Stomach smooth muscle (tissue), 2 donors: Measurements from ENCODE around the gene TMEM87B.

Experiments
- H3K27ac ChIP-seq: one replicate; pipeline ENCODE4 v1.7.0; 2013; ENCODE audit warnings: mild to moderate bottlenecking, low read length, inconsistent platforms
- H3K27me3 ChIP-seq, 2 donors: one replicate each; pipeline ENCODE4 v1.7.0; 2013; ENCODE audit warnings: low read length in 2 of 2; ENCODE audit not compliant: insufficient read depth in 2 of 2, control insufficient read depth in 1 of 2
- H3K36me3 ChIP-seq, 2 donors: one replicate each; pipeline ENCODE4 v1.7.0; 2013; ENCODE audit warnings: low read length in 2 of 2; ENCODE audit not compliant: control insufficient read depth in 2 of 2, insufficient read depth in 2 of 2
- H3K4me1 ChIP-seq: one replicate; pipeline ENCODE4 v1.7.0; 2013; ENCODE audit warnings: low read length; ENCODE audit not compliant: control insufficient read depth, insufficient read depth
- H3K4me3 ChIP-seq, 2 donors: one replicate each; pipeline ENCODE4 v1.7.0; 2013; ENCODE audit warnings: low read length in 2 of 2
- H3K9ac ChIP-seq, 2 donors: one replicate each; pipeline ENCODE4 v1.7.0; 2013; ENCODE audit warnings: low read length in 2 of 2, mild to moderate bottlenecking in 1 of 2
- H3K9me3 ChIP-seq, 2 donors: one replicate each; pipeline ENCODE4 v1.7.0; 2013; ENCODE audit warnings: low read length in 2 of 2; ENCODE audit not compliant: control insufficient read depth in 2 of 2
- donor health status: healthy.
- donor health status: Pancreatic carcinoma.

The TMEM87B gene

GRCh38 chr2:112140899-112141625, 86.0 kb downstream of the TMEM87B start:
- Histone ChIP-seq H3K27ac (no peak overlapping the region), H3K9me3 (no peaks in the 10 kb centered on the region), H3K36me3 (no peaks in the 10 kb centered on the region), H3K4me3 (no peak overlapping the region), H3K4me1 (peaks cover 9% of the 10 kb centered on the region), H3K27me3 (peaks cover 9 to 15% of the 10 kb centered on the region in 2 donors), H3K9ac (no peak overlapping the region)

DNA sequence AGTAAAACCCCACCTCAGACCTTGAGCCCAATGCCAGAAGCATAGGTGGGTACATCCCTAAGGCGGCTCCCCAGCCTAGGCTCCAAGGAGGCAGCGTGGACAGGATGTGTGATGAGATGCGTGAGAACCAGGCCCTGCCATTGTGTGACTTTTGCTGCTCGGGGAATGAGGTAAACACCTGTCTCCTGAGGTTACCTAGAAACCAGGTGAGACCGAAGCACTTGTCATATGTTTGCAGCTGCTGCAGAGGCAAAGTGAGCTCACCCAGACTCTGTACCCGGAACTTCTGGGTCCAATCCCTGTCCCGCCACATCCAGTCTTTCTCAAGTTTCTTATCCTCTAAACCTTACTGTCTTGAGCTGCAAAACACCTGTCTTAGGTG, 86.5 kb downstream of the TMEM87B start:
- no peak overlapping the region for H3K4me3 ChIP-seq
- H3K27me3 ChIP-seq, result peaks cover 7 to 15% of the 10 kb centered on the region in 2 donors
- no peaks in the 10 kb centered on the region for H3K36me3 ChIP-seq
- no peak overlapping the region for H3K27ac ChIP-seq
- peaks cover 9% of the 10 kb centered on the region for H3K4me1 ChIP-seq
- H3K9ac ChIP-seq, result no peak overlapping the region
- no peaks in the 10 kb centered on the region for H3K9me3 ChIP-seq

DNA sequence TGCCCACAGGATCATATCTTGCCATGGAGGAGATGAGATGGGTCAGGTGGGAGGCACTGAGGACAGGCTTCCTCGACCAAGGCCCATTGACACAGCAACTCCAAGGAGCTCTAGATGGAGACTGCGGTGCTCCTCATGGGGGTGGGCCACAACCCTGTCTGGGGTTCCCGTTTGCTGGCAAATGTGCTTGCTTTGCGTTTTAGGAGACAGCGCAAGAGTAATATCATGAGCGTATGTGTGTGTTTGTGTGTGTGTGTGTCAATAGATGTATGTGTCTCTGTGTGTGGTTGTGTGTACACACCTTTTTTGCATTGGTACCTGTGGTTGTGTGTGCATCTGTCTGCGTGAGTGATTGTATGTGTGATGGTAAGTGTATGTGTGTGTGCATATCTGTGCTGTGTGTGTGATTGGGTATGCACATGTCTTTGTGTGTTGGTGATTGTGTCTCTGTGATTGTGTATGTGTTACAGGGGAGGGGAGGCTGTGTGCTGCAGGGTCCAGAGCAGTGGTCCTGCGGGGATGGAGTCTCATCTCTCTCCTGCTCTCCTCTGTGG, 87.5 kb downstream of the TMEM87B start:
- H3K27ac ChIP-seq, result no peak overlapping the region
- H3K9ac ChIP-seq, result no peak overlapping the region
- no peaks in the 10 kb centered on the region for H3K9me3 ChIP-seq
- H3K27me3 ChIP-seq, result peaks cover 6 to 14% of the 10 kb centered on the region in 2 donors
- H3K4me1 ChIP-seq, result peaks cover 9% of the 10 kb centered on the region
- H3K36me3 ChIP-seq, result no peaks in the 10 kb centered on the region
- no peak overlapping the region for H3K4me3 ChIP-seq

DNA sequence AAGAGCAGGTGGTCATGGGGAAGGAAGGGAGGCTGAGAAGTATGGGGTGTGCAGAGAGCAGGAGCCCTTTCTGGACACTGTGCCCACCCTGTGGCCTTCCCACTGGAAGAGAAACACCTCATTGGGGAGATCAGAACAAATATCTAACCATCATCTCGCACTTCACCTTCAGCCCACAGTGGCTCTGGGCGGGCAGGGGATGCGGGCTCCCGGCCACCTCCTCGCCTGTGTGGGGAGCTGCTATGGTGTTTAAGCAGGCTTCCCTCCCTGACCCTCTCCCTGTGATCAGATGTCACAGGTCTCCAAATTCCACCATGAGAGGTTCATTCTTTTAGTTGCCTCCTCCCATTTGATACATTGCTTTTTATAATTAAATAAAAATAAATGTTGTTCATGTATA, 88.1 kb downstream of the TMEM87B start:
- no peaks in the 10 kb centered on the region for H3K36me3 ChIP-seq
- no peaks in the 10 kb centered on the region for H3K9me3 ChIP-seq
- H3K27me3 ChIP-seq, result peaks cover 5 to 8% of the 10 kb centered on the region in 2 donors
- H3K27ac ChIP-seq, result no peak overlapping the region
- H3K4me1 ChIP-seq, result peaks cover 5% of the 10 kb centered on the region
- H3K9ac ChIP-seq, result no peak overlapping the region
- no peak overlapping the region for H3K4me3 ChIP-seq

- Histone ChIP-seq H3K4me1 (peaks cover 4% of the 10 kb centered on the region), H3K27ac (no peak overlapping the region), H3K36me3 (no peaks in the 10 kb centered on the region), H3K4me3 (no peak overlapping the region), H3K9ac (no peak overlapping the region), H3K9me3 (no peaks in the 10 kb centered on the region), H3K27me3 (peaks cover 5 to 8% of the 10 kb centered on the region in 2 donors)
Observed at GRCh38 chr2:112144966-112145365, 89.9 kb downstream of the TMEM87B start.

- no peak overlapping the region for H3K27ac ChIP-seq
- no peaks in the 10 kb centered on the region for H3K4me1 ChIP-seq
- H3K36me3 ChIP-seq, result no peaks in the 10 kb centered on the region
Observed at GRCh38 chr2:112147382-112148168, 92.5 kb downstream of the TMEM87B start.

DNA sequence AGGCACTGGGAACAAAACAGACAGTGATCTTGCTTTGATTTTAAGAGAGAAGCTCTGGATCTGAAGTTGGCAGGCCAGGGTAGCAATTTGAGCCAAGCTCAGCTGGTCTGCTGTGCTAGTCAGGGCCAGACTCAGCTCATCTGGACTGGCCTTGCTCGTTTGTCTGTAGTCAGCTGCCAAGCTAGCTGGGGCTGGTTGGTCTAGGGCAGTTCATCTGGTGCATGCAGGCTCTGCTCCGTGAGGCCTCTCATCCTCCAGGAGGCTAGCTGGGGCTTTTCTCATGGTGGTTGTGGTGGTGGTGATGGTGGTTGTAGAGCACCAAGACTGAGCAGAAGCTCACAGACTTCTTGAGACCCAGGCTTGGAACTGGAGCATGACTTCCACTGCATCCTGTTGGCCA, 93.4 kb downstream of the TMEM87B start:
- H3K27me3 ChIP-seq, result no peaks in the 10 kb centered on the region
- no peak overlapping the region for H3K27ac ChIP-seq
- H3K9me3 ChIP-seq, result no peaks in the 10 kb centered on the region
- H3K4me3 ChIP-seq, result no peak overlapping the region
- no peaks in the 10 kb centered on the region for H3K4me1 ChIP-seq
- no peak overlapping the region for H3K9ac ChIP-seq
- H3K36me3 ChIP-seq, result no peaks in the 10 kb centered on the region

More at GRCh38 chr2:112147382-112148168, 92.5 kb downstream of the TMEM87B start:
- Histone ChIP-seq H3K4me3 (no peak overlapping the region), H3K9ac (no peak overlapping the region), H3K9me3 (no peaks in the 10 kb centered on the region), H3K27me3 (no peaks in the 10 kb centered on the region)

DNA sequence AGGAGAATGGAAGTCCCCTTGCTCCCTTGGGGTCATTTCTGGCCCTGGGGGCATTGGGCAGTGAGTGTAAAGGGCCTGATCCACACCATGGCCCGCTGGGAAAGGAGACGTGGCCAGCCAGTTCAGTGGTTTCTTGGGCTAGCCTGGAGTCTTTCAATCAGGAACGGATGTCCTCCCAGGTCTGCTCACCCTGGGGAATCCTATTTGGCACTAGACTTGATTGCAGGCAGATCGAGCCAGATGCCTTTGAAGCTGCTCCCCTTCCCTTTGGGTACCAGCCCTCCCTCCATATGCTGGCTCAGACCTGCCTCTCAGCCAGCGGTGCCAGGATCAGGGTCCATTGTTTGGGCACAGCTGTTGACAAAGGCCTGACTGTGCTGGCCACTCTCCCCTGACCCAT, 94.1 kb downstream of the TMEM87B start:
- H3K27me3 ChIP-seq, result no peaks in the 10 kb centered on the region
- no peak overlapping the region for H3K9ac ChIP-seq
- no peak overlapping the region for H3K4me3 ChIP-seq
- H3K36me3 ChIP-seq, result no peaks in the 10 kb centered on the region
- no peak overlapping the region for H3K27ac ChIP-seq
- H3K4me1 ChIP-seq, result no peaks in the 10 kb centered on the region
- no peaks in the 10 kb centered on the region for H3K9me3 ChIP-seq

DNA sequence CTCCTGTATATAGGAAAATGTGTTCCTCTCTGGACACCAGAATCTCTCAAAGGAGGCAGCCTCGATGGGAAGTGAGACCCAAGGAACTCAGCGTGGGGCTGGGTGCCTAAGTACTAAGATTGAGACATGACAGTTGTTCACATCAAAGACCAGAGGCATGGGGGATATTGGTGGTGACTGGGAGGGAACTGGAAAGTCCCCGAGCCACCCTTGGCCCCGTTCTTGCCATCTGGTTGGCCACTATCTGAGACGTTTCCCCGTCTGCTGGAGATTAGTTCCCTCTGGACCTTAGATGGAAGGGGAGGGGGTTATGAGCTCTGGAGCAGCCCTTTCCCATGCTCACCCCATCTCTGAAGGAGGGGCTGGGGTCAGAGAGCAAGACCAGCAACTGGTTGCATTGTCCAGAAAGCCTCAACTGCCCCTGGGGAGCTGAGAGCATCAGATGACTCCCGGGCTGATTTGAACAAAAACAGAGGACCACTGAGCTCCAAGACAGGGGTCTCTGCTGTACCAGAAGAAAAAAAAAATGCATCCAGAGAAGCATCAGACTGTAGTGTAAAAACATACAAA, 94.9 kb downstream of the TMEM87B start:
- Histone ChIP-seq H3K4me3 (no peak overlapping the region), H3K9ac (no peak overlapping the region), H3K27me3 (no peaks in the 10 kb centered on the region), H3K9me3 (no peaks in the 10 kb centered on the region), H3K4me1 (no peaks in the 10 kb centered on the region), H3K27ac (no peak overlapping the region), H3K36me3 (no peaks in the 10 kb centered on the region)

DNA sequence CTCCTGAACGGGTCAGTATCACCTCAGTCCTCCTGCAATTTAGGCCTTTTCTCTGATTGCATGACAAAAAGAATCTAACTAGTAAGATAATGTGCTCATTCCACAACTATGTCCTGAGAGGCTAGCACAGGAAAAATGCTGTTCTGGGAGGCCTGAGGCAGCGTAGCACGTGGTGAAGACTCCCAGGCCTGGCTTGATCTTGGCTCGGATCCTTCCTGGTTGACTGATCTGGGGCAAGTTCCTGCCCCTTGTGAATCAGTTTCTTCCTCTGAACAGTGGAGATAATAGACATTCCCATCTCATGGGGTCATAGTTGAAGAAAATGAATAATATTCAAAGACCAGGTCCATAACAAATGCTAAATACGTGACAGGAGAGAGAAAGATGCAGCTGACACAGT, 95.4 kb downstream of the TMEM87B start:
- Histone ChIP-seq H3K9ac (no peak overlapping the region), H3K4me3 (no peak overlapping the region), H3K4me1 (no peaks in the 10 kb centered on the region), H3K9me3 (no peaks in the 10 kb centered on the region), H3K36me3 (no peaks in the 10 kb centered on the region), H3K27ac (no peak overlapping the region), H3K27me3 (no peaks in the 10 kb centered on the region)
